ENCODE data around the gene ZSCAN25. TPM values are rescaled to one million over a fixed set of nuclear protein-coding genes. Genes with fewer than 3 reads are reported as not detected.

ZSCAN25 gene
- total RNA-seq, 1 donor from 2014 or later = 16.5 TPM

DNA sequence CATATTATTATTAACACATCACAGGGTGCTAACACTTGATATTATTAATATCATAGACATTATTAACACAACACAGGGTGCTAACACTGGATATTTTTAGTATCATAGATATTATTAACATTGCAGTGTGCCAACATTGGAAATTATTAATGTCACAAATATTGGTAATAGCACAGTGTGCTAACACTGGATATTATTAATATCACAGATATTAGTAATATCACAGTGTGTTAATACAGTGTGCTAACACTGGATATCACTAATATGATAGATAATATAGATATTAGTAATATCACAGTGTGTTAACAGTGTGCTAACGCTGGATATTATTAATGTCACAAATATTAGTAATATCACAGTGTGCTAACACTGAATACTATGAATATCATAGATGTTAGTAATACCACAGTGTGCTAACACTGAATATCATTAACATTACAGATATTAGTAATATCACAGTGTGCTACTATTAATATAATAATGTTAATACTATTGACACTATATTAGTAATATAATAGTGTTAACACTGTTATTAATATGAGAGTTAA is 20.3 kb upstream of the ZSCAN25 start:
- Histone ChIP-seq H3K4me3 (no peak overlapping the region), H3K4me1 (no peaks in the 10 kb centered on the region), H3K27me3 (ENCODE audit: low read depth) (no peaks in the 10 kb centered on the region), H3K9me3 (no peaks in the 10 kb centered on the region), H3K27ac (no peak overlapping the region), H3K36me3 (no peaks in the 10 kb centered on the region)
- ATAC-seq (no peak), DNase-seq (no peak)
- intact Hi-C loops (cut with DNase I) = no loop called here
- TF ChIP-seq, protein P1, sequence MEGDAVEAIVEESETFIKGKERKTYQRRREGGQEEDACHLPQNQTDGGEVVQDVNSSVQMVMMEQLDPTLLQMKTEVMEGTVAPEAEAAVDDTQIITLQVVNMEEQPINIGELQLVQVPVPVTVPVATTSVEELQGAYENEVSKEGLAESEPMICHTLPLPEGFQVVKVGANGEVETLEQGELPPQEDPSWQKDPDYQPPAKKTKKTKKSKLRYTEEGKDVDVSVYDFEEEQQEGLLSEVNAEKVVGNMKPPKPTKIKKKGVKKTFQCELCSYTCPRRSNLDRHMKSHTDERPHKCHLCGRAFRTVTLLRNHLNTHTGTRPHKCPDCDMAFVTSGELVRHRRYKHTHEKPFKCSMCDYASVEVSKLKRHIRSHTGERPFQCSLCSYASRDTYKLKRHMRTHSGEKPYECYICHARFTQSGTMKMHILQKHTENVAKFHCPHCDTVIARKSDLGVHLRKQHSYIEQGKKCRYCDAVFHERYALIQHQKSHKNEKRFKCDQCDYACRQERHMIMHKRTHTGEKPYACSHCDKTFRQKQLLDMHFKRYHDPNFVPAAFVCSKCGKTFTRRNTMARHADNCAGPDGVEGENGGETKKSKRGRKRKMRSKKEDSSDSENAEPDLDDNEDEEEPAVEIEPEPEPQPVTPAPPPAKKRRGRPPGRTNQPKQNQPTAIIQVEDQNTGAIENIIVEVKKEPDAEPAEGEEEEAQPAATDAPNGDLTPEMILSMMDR (IDR thresholded peaks at IDR 0.05) = no peak

DNA sequence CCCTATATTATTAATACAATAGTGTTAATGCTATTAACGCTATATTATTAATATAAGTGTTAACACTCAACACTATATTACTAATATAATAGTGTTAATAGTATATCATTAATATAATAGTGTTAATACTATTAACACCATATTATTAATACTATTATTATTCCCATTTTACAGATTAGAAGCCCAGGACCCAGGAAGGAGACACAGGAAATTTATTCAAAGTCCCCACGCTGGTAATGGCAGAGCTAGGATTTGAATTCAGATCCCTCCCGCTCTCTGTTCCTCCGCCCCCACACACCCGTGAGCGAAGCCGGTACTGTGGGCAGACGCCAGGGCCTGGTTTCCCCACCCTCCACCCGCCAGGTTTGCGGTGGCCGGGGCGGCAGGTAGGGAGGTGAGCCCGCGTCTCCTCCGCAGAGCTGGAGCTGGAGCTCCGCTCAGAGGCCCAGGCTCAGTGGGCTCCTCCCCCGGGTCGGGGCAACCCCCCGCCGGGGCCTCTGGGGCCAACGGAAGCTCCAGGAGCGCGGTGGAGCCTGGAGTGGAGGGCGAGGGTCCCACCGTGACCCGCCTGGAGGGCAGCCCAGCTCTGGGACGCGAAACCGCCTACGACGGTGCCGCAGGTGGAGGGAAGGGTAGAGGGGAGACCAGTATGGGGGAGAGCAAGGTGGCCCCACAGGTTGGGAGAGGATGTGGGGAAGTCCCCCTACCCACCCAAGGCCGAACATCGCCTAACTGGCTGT is 18.8 kb upstream of the ZSCAN25 start, which contains the start of gene TMEM225B:
Gene TMEM225B (plus strand): TSS at position 506 of the 740 bp plus-strand sequence. CDS start 6,122 bp downstream, outside the sequence.
- H3K27ac ChIP-seq = no peak within 1 kb of the TSS
- intact Hi-C loops (cut with DNase I) = no loop called here
- H3K27me3 ChIP-seq (ENCODE audit: low read depth) = no peaks in the 10 kb centered on the region
- H3K9me3 ChIP-seq = no peaks in the 10 kb centered on the region
- ATAC-seq = peak in 1 of 2 donors; percentile 26
- no peaks in the 10 kb centered on the region for H3K36me3 ChIP-seq
- TF ChIP-seq, protein P1 (IDR thresholded peaks at IDR 0.05) = no peak
- DNase-seq = no peak
- H3K4me1 ChIP-seq = no peaks in the 10 kb centered on the region
- no peak within 1 kb of the TSS for H3K4me3 ChIP-seq

GRCh38 chr7:99599836-99600235 is 16.9 kb upstream of the ZSCAN25 start:
- Histone ChIP-seq H3K4me1 (no peaks in the 10 kb centered on the region), H3K9me3 (no peaks in the 10 kb centered on the region), H3K27ac (no peak overlapping the region), H3K36me3 (no peaks in the 10 kb centered on the region), H3K27me3 (ENCODE audit: low read depth) (no peaks in the 10 kb centered on the region), H3K4me3 (no peak overlapping the region)
- ATAC-seq (no peak), DNase-seq (no peak)
- TF ChIP-seq, protein P1 (IDR thresholded peaks at IDR 0.05) = no peak
- intact Hi-C loops (cut with DNase I) = no loop called here

DNA sequence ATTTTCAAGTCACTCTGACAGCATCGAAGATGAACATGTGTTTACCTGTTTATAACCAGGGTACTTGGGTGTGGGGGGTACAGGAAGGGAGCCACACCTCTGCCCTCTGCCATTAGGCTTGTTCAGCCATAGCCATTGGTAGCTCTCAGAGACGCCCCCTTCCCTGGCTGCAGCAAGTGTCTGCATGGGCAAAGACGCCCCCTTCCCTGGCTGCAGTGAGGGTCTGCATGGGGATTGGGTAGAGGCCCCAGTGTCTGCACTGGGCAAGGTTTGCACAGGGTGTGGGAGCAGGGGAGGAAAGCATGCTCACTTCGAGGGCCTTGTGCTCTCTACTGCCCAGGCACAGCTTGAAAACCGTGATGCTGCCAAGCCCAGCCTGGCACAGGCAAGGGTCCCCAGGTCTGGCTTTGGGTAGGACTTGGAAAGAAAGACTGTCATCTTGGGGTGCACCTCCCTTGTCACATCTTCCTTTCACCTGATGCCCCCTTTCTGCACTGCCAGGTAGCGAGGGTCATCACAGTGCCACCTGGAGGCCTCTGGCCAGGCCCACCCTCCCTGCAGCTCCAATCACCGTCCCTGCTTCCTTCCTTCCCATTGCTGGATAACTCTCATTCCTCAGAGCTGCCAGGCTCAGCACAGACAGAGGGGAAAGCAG is 15.0 kb upstream of the ZSCAN25 start:
- Histone ChIP-seq H3K27me3 (ENCODE audit: low read depth) (no peaks in the 10 kb centered on the region), H3K4me3 (no peak overlapping the region), H3K4me1 (no peaks in the 10 kb centered on the region), H3K27ac (no peak overlapping the region), H3K9me3 (no peaks in the 10 kb centered on the region), H3K36me3 (no peaks in the 10 kb centered on the region)
- intact Hi-C loops (cut with DNase I) = no loop called here
- DNase-seq (no peak), ATAC-seq (no peak)
- TF ChIP-seq, protein P1 (IDR thresholded peaks at IDR 0.05) = no peak

- Histone ChIP-seq H3K4me3 (no peak overlapping the region), H3K4me1 (no peaks in the 10 kb centered on the region), H3K36me3 (no peaks in the 10 kb centered on the region), H3K9me3 (no peaks in the 10 kb centered on the region), H3K27ac (no peak overlapping the region), H3K27me3 (ENCODE audit: low read depth) (no peaks in the 10 kb centered on the region)
- ATAC-seq (no peak), DNase-seq (no peak)
- intact Hi-C loops (cut with DNase I) = no loop called here
- TF ChIP-seq, protein P1 (IDR thresholded peaks at IDR 0.05) = no peak
These were observed 11.2 kb upstream of the ZSCAN25 start for GRCh38 chr7:99605527-99605926.

All from lower lobe of right lung (tissue), 2 donors.